ENCODE measurements around the gene PRKAR1B. TPM values are rescaled to one million over a fixed set of nuclear protein-coding genes. Genes with fewer than 3 reads are reported as not detected.
A peak's percentile ranks its signal among the peaks of the same experiment; 100 is the strongest.

PRKAR1B gene
- total and polyA plus RNA-seq, 9 donors = 14.3 to 49.0 (median 34.0) TPM

DNA sequence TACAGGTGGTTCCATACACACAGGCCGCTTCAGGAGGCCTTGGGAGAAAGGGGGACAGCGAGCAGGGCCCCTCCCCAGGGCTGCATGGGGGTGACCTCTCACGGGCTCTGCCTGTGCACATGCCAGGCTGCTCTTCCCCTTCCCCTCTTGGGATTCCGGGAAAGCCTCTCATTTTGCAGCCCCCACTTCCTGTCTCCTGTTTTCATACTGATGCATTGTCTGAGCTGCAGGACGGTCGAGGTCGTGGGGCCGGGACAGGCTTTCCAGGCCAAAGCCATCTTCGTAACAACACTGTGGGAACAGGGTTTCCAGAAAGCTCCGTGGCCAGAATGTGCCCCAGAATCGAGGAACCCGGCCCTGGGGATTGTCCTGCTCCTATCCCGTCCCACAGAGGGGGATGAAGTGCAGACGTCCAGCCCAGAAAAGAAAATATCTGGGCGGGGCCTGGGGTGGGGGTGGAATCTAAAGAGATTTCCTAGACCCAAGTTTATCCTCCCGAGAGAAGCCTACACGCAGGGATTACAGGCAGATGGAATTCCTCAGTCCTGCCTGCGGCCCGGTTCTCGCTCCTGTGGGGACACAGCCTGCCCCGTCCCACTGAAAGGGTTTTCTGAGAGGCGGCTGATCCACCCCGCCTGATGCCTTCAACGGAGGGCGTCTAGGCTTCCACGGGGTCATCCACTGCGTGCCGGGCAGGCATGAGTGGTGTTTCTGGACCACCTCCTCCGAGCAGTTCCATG, 30.1 kb downstream of the PRKAR1B start:
- H3K4me3 ChIP-seq = no peak overlapping the region
- intact Hi-C loops (cut with DNase I) = no loop called here
- no peak for TF ChIP-seq EP300 (IDR thresholded peaks at IDR 0.05)
- TF ChIP-seq, protein P1, sequence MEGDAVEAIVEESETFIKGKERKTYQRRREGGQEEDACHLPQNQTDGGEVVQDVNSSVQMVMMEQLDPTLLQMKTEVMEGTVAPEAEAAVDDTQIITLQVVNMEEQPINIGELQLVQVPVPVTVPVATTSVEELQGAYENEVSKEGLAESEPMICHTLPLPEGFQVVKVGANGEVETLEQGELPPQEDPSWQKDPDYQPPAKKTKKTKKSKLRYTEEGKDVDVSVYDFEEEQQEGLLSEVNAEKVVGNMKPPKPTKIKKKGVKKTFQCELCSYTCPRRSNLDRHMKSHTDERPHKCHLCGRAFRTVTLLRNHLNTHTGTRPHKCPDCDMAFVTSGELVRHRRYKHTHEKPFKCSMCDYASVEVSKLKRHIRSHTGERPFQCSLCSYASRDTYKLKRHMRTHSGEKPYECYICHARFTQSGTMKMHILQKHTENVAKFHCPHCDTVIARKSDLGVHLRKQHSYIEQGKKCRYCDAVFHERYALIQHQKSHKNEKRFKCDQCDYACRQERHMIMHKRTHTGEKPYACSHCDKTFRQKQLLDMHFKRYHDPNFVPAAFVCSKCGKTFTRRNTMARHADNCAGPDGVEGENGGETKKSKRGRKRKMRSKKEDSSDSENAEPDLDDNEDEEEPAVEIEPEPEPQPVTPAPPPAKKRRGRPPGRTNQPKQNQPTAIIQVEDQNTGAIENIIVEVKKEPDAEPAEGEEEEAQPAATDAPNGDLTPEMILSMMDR (IDR thresholded peaks at IDR 0.05) = no peak
- no peak for TF ChIP-seq POLR2A (IDR thresholded peaks at IDR 0.05)
- peak in 1 of 5 donors; percentile 25 for DNase-seq
- 65 to 82% (median 75%) methylated on average over 29 of the region's 29 CpGs for WGBS, 3 donors
- no peaks in the 10 kb centered on the region for H3K9me3 ChIP-seq
- H3K27ac ChIP-seq = no peak overlapping the region
- H3K4me1 ChIP-seq (ENCODE audit: insufficient read depth) = peaks cover 10% of the 10 kb centered on the region
- no peaks in the 10 kb centered on the region for H3K36me3 ChIP-seq
- no peaks in the 10 kb centered on the region for H3K27me3 ChIP-seq

DNA sequence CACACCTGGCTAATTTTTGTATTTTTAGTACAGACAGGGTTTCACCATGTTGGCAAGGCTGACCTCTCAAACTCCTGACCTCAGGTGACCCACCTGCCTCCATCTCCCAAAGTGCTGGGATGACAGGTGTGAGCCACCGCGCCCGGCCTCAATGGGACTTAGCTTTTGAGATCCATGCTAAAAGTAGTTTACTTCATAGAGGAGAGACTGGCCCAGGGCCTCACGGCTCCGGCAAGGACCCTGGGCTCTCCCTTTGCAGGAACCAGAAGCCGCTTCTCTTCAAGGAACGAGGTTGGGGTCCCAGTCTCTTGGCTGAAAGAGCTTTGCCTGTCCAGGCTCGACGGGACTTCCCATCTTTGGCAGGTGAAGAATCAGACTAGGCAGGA, 30.7 kb downstream of the PRKAR1B start:
- no peaks in the 10 kb centered on the region for H3K36me3 ChIP-seq
- TF ChIP-seq EP300 (IDR thresholded peaks at IDR 0.05) (no peak), POLR2A (IDR thresholded peaks at IDR 0.05) (no peak)
- TF ChIP-seq, protein P1 (IDR thresholded peaks at IDR 0.05) = no peak
- DNase-seq = peak in 1 of 5 donors; percentile 21
- H3K4me3 ChIP-seq = no peak overlapping the region
- no peaks in the 10 kb centered on the region for H3K9me3 ChIP-seq
- intact Hi-C loops (cut with DNase I) = no loop called here
- peaks cover 10% of the 10 kb centered on the region for H3K4me1 ChIP-seq (ENCODE audit: insufficient read depth)
- no peak overlapping the region for H3K27ac ChIP-seq
- WGBS, 3 donors = 84 to 91% (median 86%) methylated on average over 9 of the region's 9 CpGs
- H3K27me3 ChIP-seq = no peaks in the 10 kb centered on the region

DNA sequence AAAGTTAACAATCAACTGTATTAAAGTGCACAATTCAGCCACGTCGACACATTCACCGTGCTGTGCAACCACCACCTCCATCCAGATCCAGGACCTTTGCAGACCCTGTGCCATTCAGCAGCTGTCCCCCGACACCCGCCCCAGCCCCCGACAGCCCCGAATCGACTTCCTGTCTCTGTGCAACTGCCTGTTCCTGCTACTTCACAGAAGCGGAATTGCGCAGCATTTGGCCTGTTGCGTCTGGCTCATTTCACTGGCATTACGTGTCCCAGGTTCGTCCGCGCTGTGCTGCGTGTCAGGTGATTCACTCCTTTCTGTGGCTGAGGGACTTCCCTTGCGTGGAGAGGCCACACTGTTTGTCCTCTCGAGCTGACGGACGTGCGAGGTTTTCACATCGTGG, 33.8 kb downstream of the PRKAR1B start:
- TF ChIP-seq EP300 (IDR thresholded peaks at IDR 0.05) = no peak
- H3K9me3 ChIP-seq = peaks cover 0 to 4% of the 10 kb centered on the region in 2 donors
- no peaks in the 10 kb centered on the region for H3K36me3 ChIP-seq
- WGBS, 3 donors = 96 to 98% (median 98%) methylated on average over 22 of the region's 22 CpGs
- peak in 1 of 5 donors; percentile 13 for DNase-seq
- H3K4me3 ChIP-seq = no peak overlapping the region
- H3K27ac ChIP-seq = no peak overlapping the region
- no peaks in the 10 kb centered on the region for H3K27me3 ChIP-seq
- intact Hi-C loops (cut with DNase I) = no loop called here
- H3K4me1 ChIP-seq (ENCODE audit: insufficient read depth) = no peaks in the 10 kb centered on the region

DNA sequence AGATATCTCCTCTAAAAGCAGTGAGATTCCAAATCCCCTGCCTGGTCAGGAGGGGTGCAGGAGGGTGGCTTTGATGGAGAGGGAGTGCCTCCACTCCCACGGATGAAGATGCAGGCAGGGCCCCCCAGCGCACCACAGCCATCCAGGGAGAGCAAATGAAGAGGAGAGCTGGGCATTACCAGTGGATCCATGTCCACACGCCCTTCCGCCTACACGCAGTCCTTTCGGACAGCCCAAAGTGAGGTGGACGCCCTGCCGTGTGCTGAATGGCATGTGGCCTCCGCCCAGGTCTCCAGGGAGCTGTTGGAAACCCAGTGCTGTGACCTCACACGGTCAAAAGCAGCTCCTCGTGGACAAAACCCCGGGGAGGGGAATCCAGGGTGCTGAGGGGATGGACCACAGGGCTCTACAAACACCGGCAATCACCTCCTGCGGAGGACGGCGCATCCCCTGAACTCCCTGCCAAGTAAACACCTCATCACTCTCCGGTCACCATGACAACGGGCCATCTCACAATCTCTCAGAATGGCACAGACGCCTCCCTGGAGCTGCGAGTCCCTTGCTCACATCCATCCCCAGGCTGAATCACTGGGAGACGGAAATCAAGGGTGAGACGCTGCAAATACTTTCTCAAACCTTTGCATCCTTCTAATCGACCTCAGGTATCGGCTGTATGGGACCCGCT, 35.6 kb downstream of the PRKAR1B start:
- Histone ChIP-seq H3K4me1 (ENCODE audit: insufficient read depth) (no peaks in the 10 kb centered on the region), H3K27ac (no peak overlapping the region), H3K9me3 (peaks cover 0 to 5% of the 10 kb centered on the region in 2 donors), H3K4me3 (no peak overlapping the region), H3K36me3 (no peaks in the 10 kb centered on the region), H3K27me3 (no peaks in the 10 kb centered on the region)
- intact Hi-C loops (cut with DNase I) = no loop called here
- WGBS, 3 donors = 94 to 96% (median 95%) methylated on average over 25 of the region's 25 CpGs
- DNase-seq = peak in 2 of 5 donors; percentile 12 to 22
- TF ChIP-seq POLR2A (IDR thresholded peaks at IDR 0.05) (no peak), EP300 (IDR thresholded peaks at IDR 0.05) (no peak)
- TF ChIP-seq, protein P1 (IDR thresholded peaks at IDR 0.05) = no peak
